ENCODE data around the gene ZNF197. TPM values are rescaled to one million over a fixed set of nuclear protein-coding genes. Genes with fewer than 3 reads are reported as not detected.

The ZNF197 gene
- total and polyA plus RNA-seq, 2 of the 13 experiments (the other 11 are each of a cell fraction or from before 2014, with no cell fraction given), result 1.8 to 6.8 TPM

- TF ChIP-seq MAFK (conservative IDR thresholded peaks at IDR 0.05 in 1 of 2, IDR thresholded peaks at IDR 0.05 in 1 of 2; ENCODE audit: low read length in 2 of 2) (no peak), ZNF329 (CRISPR knock-in tag; IDR thresholded peaks at IDR 0.05; ENCODE audit: low read depth) (no peak), ZNF792 (CRISPR knock-in tag; IDR thresholded peaks at IDR 0.05) (0 out of 2 replicates have a peak, but pooled peaks have one; percentile 25), MZF1 (CRISPR knock-in tag; IDR thresholded peaks at IDR 0.05; ENCODE audit: borderline replicate concordance) (no peak), ZNF609 (CRISPR knock-in tag; IDR thresholded peaks at IDR 0.05; ENCODE audit: borderline replicate concordance) (no peak), ZNF704 (CRISPR knock-in tag; IDR thresholded peaks at IDR 0.05; ENCODE audit: borderline replicate concordance) (no peak), ZNF317 (CRISPR knock-in tag; IDR thresholded peaks at IDR 0.05) (0 out of 2 replicates have a peak, but pooled peaks have one; percentile 53), MAX (IDR thresholded peaks at IDR 0.05) (0 out of 2 replicates have a peak, but pooled peaks have one; percentile 13), RBFOX2 (IDR thresholded peaks at IDR 0.05; ENCODE audit: low read depth, low read length) (peak; percentile 54), TAF1 (CRISPR knock-in tag; IDR thresholded peaks at IDR 0.05) (peak; percentile 52; the same call in 1 of the 2 replicates), HNRNPL (IDR thresholded peaks at IDR 0.05; ENCODE audit: low read depth, low read length) (0 out of 2 replicates have a peak, but pooled peaks have one; percentile 19), CEBPG (CRISPR knock-in tag; IDR thresholded peaks at IDR 0.05) (no peak), HCFC1 (IDR thresholded peaks at IDR 0.05; ENCODE audit: low read depth, low read length) (no peak), ZC3H4 (CRISPR knock-in tag; IDR thresholded peaks at IDR 0.05; ENCODE audit: borderline replicate concordance) (no peak), ARID5B (CRISPR knock-in tag; IDR thresholded peaks at IDR 0.05) (peak; percentile 12; the same call in 1 of the 2 replicates), POLR2A (IDR thresholded peaks at IDR 0.05; ENCODE audit: insufficient read depth in 1 of 2, low read depth in 2 of 2, low read length in 2 of 2) (peak; percentile 59 to 69), ASH2L (IDR thresholded peaks at IDR 0.05; ENCODE audit: insufficient read length, low read depth, low read length) (peak; percentile 32)
Measured at GRCh38 chr3:44584646-44585501, 40.0 kb upstream of the ZNF197 start, which contains the start of gene ZNF660 (continued).
